Right lobe of liver (tissue), 6 donors: Measurements from ENCODE around the gene ADAMTS6. TPM values are rescaled to one million over a fixed set of nuclear protein-coding genes. Genes with fewer than 3 reads are reported as not detected.

ENCODE experiments used
- ATAC-seq, 4 donors: fragments of 200-7000 bp; cut with Tn5 transposase; one replicate each; pipeline ENCODE4 v1.9.1; 2020; ENCODE audit warnings: mild to moderate bottlenecking in 4 of 4, moderate library complexity in 4 of 4
- DNase-seq, 3 donors: peaks; one replicate each; pipeline ENCODE4 v3.0.0-alpha.2; 2020
- H3K27ac ChIP-seq, 3 donors: fragments of 200-600 bp; one replicate each; pipeline ENCODE4 v1.8.0; 2022
- H3K27me3 ChIP-seq, 2 donors: fragments of 200-600 bp; one replicate each; pipeline ENCODE4 v1.8.0; 2022
- H3K36me3 ChIP-seq, 4 donors: fragments of 200-600 bp; sonication (generic) in 1 of 4; one replicate each; pipeline versions ENCODE4 v1.5.1 to v1.8.0; 2017 to 2022; ENCODE audit warnings: control low read depth in 1 of 4
- H3K4me1 ChIP-seq, 4 donors: fragments of 200-600 bp; sonication (generic) in 1 of 4; one replicate each; pipeline versions ENCODE4 v1.5.1 to v1.8.0; 2017 to 2022; ENCODE audit warnings: control low read depth in 1 of 4
- H3K4me3 ChIP-seq, 3 donors: fragments of 200-600 bp; one replicate each; pipeline ENCODE4 v1.8.0; 2022
- H3K9me3 ChIP-seq, 4 donors: fragments of 200-600 bp; sonication (generic) in 1 of 4; one replicate each; pipeline versions ENCODE4 v1.5.1 to v1.8.0; 2017 to 2022; ENCODE audit warnings: control low read depth in 1 of 4
- CTCF ChIP-seq, 4 donors: fragments of 200-600 bp in 3 of 4; fragments of 450-650 bp in 1 of 4; IDR thresholded peaks; one replicate each; pipeline versions ENCODE4 v1.5.1 to v1.8.0; 2016 to 2022; ENCODE audit warnings: antibody characterized with exemption in 4 of 4, mild to moderate bottlenecking in 2 of 4
- POLR2A ChIP-seq: fragments of 450-650 bp; IDR thresholded peaks from one replicate; pipeline ENCODE4 v1.6.1; 2017; ENCODE audit warnings: antibody characterized with exemption, mild to moderate bottlenecking
- WGBS: methylation state at CpG from one replicate; pipeline ENCODE4 v1.1.6; 2018; ENCODE audit warnings: low coverage, low lambda C conversion rate; ENCODE audit not compliant: insufficient coverage; ENCODE audit errors: missing lambda C conversion rate; 5-methylcytosine and 5-hydroxymethylcytosine counted together
- intact Hi-C, 2 donors: fragments of 100-400 bp; cut with DNase I; formaldehyde crosslinking; loops; one replicate each; pipeline versions ENCODE4 v1.11.2 to v1.14.1; 2022
- total RNA-seq, 6 experiments: library from RNA; depleted of rRNA in 2 of 6; stranded (reverse); fragments of >200 nt in 2 of 6; fragmentation: NEBNext Ultra II Directional in 3 of 6; extraction: Animal tissue kit (Norgen Biotek cat#: 25700) in 3 of 6; gene quantifications; one replicate each; pipeline versions ENCODE4 v1.1.0 to v1.2.4, GENCODE V29; 2016 to 2023
- donor health status: DM: no; HTN: yes; CAD: no.
- donor health status: DM: no; HTN: no; CAD: no.
- donor health status: DM: no; HTN: no; CAD: no.
- donor health status: DM: no; HTN: yes; CAD: no.
- donor health status: DM: no; HTN: yes; CAD: no.

Gene ADAMTS6
- total RNA-seq, 6 experiments from 2014 or later, result 0.17 to 0.56 (median 0.40) TPM

GRCh38 chr5:65462139-65462705, 19.5 kb downstream of the ADAMTS6 start:
- ATAC-seq, result no peak
- DNase-seq, result no peak
- Histone ChIP-seq H3K36me3 (no peaks in the 10 kb centered on the region), H3K27me3 (no peaks in the 10 kb centered on the region), H3K4me3 (no peak overlapping the region), H3K4me1 (no peaks in the 10 kb centered on the region), H3K9me3 (no peaks in the 10 kb centered on the region), H3K27ac (no peak overlapping the region)
- TF ChIP-seq CTCF (IDR thresholded peaks at IDR 0.05) (no peak), POLR2A (no peak)
- intact Hi-C loops, result no loop called here
- WGBS, result 87% methylated on average over 2 of the region's 3 CpGs

- Histone ChIP-seq H3K4me3 (no peak overlapping the region), H3K9me3 (no peaks in the 10 kb centered on the region), H3K27ac (no peak overlapping the region), H3K36me3 (no peaks in the 10 kb centered on the region), H3K27me3 (no peaks in the 10 kb centered on the region), H3K4me1 (no peaks in the 10 kb centered on the region)
- no peak for DNase-seq
- no peak for ATAC-seq
- TF ChIP-seq POLR2A (no peak), CTCF (IDR thresholded peaks at IDR 0.05) (no peak)
- intact Hi-C loops, result no loop called here
Measured at GRCh38 chr5:65461490-65461889, 20.2 kb downstream of the ADAMTS6 start.

GRCh38 chr5:65459995-65460394, 21.7 kb downstream of the ADAMTS6 start:
- Histone ChIP-seq H3K27ac (no peak overlapping the region), H3K36me3 (no peaks in the 10 kb centered on the region), H3K9me3 (no peaks in the 10 kb centered on the region), H3K4me1 (no peaks in the 10 kb centered on the region), H3K4me3 (no peak overlapping the region), H3K27me3 (no peaks in the 10 kb centered on the region)
- intact Hi-C loops, result no loop called here
- DNase-seq (no peak), ATAC-seq (no peak)
- TF ChIP-seq POLR2A, result no peak
- no peak for TF ChIP-seq CTCF (IDR thresholded peaks at IDR 0.05)
- 67% methylated on average over 4 of the region's 4 CpGs for WGBS

GRCh38 chr5:65455064-65455463, 26.7 kb downstream of the ADAMTS6 start:
- H3K4me3 ChIP-seq, result no peak overlapping the region
- intact Hi-C loops, result no loop called here
- TF ChIP-seq CTCF (IDR thresholded peaks at IDR 0.05), result no peak
- TF ChIP-seq POLR2A, result no peak
- DNase-seq, result no peak
- H3K27ac ChIP-seq, result no peak overlapping the region
- H3K27me3 ChIP-seq, result no peaks in the 10 kb centered on the region
- WGBS, result 87% methylated on average over 6 of the region's 6 CpGs
- no peaks in the 10 kb centered on the region for H3K4me1 ChIP-seq
- H3K36me3 ChIP-seq, result no peaks in the 10 kb centered on the region
- no peak for ATAC-seq
- no peaks in the 10 kb centered on the region for H3K9me3 ChIP-seq

GRCh38 chr5:65451436-65451835, 30.3 kb downstream of the ADAMTS6 start:
- no peak for TF ChIP-seq CTCF (IDR thresholded peaks at IDR 0.05)
- no peak for TF ChIP-seq POLR2A
- H3K36me3 ChIP-seq, result no peaks in the 10 kb centered on the region
- intact Hi-C loops, result no loop called here
- no peak overlapping the region for H3K4me3 ChIP-seq
- H3K4me1 ChIP-seq, result no peaks in the 10 kb centered on the region
- WGBS, result 63% methylated on average over 2 of the region's 2 CpGs
- H3K27me3 ChIP-seq, result no peaks in the 10 kb centered on the region
- no peaks in the 10 kb centered on the region for H3K9me3 ChIP-seq
- H3K27ac ChIP-seq, result no peak overlapping the region
- ATAC-seq, result no peak
- no peak for DNase-seq
